Measurements from ENCODE around the gene FBXL16.

The FBXL16 gene

DNA sequence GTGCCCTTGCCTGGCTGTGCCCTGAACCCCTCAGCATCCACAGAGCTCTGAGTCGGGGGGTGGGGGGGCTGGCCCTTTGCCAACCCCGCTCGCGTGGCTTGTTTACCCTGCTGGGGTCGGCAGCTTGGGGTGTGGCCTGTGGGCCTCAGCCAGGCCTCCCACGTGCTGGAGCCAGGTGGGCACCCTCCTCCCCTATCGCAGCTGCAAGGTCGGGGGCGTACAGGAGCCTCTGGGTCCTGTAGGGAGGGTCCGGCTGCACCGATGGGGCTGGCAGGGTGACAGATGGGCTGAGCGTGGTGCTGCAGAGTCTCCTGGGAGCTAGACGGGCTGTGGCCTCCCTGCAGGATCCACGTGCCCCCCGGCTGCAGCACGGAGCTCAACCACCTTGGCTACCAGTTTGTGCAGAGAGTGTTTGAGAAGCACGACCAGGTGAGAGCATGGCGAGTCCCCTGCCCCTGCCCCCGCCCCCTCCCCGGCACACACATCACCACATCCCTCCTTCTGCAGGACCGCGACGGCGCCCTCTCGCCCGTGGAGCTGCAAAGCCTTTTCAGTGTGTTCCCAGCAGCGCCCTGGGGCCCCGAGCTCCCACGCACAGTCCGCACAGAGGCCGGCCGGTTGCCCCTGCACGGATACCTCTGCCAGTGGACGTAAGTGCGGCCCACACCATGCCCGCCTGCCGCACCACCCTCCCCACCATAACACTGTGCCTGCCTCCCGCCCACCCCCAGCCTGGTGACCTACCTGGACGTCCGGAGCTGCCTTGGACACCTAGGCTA is 34.1 kb downstream of the FBXL16 start:
- no peak overlapping the region for H3K9ac ChIP-seq (ENCODE audit: low read length)
- H3K4me3 ChIP-seq (ENCODE audit: low read length): no peak overlapping the region
- H3K27me3 ChIP-seq (ENCODE audit: control insufficient read depth, insufficient read depth, low read length): no peaks in the 10 kb centered on the region
- no peak overlapping the region for H3K27ac ChIP-seq (ENCODE audit: low read depth, low read length)
- peaks cover 20% of the 10 kb centered on the region for H3K36me3 ChIP-seq (ENCODE audit: control insufficient read depth, insufficient read depth, low read length)
- H3K4me1 ChIP-seq (ENCODE audit: control insufficient read depth, insufficient read depth, low read length): peaks cover 13% of the 10 kb centered on the region

DNA sequence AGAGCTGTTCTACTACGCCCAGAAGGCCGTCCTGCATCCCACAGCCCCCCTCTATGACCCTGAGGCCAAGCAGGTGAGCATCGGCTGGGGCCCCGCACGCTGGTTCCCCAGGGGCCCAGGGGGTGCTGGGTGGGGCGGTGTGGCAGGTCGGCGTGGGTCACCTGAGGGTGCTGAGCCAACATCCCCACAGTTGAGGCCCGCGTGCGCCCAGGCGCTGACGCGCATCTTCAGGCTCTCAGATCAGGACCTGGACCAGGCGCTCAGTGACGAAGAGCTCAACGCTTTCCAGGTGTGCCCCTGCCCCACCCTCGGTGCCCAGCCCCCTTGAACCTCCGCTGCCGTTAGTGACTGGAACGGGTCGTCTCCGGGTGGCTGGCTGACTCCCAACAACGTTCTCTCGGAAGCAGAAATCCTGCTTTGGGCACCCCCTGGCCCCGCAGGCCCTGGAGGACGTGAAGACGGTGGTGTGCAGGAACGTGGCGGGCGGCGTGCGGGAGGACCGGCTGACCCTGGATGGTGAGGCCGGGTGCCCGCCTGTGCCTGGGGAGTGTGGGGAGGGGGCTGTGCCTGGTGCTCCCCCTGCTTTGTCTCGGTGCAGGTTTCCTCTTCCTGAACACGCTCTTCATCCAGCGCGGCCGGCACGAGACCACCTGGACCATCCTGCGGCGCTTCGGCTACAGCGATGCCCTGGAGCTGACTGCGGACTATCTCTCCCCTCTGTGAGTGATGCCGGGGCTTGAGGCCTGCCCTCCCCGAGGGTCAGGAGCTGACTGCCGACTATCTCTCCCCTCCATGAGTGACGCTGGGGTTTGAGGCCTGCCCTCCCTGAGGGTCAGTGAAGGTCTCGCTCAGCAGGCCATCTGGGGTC is 34.9 kb downstream of the FBXL16 start:
- Histone ChIP-seq H3K36me3 (ENCODE audit: control insufficient read depth, insufficient read depth, low read length) (peaks cover 20% of the 10 kb centered on the region), H3K4me1 (ENCODE audit: control insufficient read depth, insufficient read depth, low read length) (peaks cover 13% of the 10 kb centered on the region), H3K27ac (ENCODE audit: low read depth, low read length) (no peak overlapping the region), H3K27me3 (ENCODE audit: control insufficient read depth, insufficient read depth, low read length) (no peaks in the 10 kb centered on the region), H3K9ac (ENCODE audit: low read length) (no peak overlapping the region), H3K4me3 (ENCODE audit: low read length) (no peak overlapping the region)

DNA sequence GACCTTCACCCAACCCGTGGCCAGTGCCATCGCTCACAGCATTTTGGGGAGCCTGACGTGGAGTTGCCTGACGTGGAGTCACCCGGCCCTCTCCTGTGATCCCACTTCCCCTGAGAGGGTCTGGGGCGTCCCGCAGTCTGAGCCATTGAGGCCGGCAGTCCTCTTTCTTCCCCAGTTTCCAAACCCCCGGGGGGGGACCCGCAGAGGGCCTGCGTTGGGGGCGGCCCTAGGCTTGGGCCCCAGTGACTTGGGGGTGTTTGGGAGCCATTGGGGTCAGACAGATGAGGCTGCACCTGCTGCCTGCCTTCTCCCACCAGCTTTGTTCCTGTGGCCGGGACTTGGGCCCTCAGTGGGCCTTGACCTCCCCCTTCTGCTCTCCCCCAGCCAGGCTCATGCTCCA is 35.9 kb downstream of the FBXL16 start:
- Histone ChIP-seq H3K27me3 (ENCODE audit: control insufficient read depth, insufficient read depth, low read length) (no peaks in the 10 kb centered on the region), H3K4me3 (ENCODE audit: low read length) (no peak overlapping the region), H3K9ac (ENCODE audit: low read length) (no peak overlapping the region), H3K36me3 (ENCODE audit: control insufficient read depth, insufficient read depth, low read length) (peaks cover 20% of the 10 kb centered on the region), H3K4me1 (ENCODE audit: control insufficient read depth, insufficient read depth, low read length) (peaks cover 8% of the 10 kb centered on the region), H3K27ac (ENCODE audit: low read depth, low read length) (no peak overlapping the region)

DNA sequence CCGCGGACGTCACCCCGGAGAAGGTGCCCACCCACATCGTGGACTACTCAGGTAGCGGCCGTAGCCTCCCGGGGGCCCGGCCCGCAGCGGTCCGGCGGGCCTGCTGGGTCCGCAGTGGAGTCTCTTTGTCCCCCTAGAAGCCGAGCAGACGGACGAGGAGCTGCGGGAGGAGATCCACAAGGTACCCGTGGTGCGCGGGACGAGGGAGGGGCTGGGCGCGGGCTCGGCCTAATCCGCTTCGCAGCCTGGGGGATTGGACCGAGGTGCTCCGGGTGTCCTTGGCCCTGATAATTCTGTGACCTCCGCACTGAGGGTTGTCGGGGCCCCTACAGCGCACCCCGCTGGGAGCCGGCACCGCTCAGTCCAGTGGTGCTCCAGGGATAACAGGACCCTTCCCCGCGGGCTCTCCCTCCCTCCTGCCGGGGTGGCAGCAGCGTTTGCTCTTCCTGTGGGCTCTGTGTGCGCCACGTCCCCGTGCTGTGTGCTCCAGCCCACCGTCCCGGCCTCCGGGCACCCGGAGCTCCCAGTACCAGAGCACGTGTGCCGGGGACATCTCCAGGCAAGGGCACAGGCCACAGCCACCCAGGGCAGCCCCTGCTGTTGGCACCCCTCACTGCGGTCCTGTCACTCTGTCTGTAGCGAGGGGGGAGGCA is 37.0 kb downstream of the FBXL16 start:
- Histone ChIP-seq H3K9ac (ENCODE audit: low read length) (peak overlapping the region; percentile 47), H3K27me3 (ENCODE audit: control insufficient read depth, insufficient read depth, low read length) (no peaks in the 10 kb centered on the region), H3K36me3 (ENCODE audit: control insufficient read depth, insufficient read depth, low read length) (peaks cover 20% of the 10 kb centered on the region), H3K27ac (ENCODE audit: low read depth, low read length) (peak overlapping the region; percentile 86), H3K4me1 (ENCODE audit: control insufficient read depth, insufficient read depth, low read length) (peaks cover 8% of the 10 kb centered on the region), H3K4me3 (ENCODE audit: low read length) (peak overlapping the region; percentile 80)

DNA sequence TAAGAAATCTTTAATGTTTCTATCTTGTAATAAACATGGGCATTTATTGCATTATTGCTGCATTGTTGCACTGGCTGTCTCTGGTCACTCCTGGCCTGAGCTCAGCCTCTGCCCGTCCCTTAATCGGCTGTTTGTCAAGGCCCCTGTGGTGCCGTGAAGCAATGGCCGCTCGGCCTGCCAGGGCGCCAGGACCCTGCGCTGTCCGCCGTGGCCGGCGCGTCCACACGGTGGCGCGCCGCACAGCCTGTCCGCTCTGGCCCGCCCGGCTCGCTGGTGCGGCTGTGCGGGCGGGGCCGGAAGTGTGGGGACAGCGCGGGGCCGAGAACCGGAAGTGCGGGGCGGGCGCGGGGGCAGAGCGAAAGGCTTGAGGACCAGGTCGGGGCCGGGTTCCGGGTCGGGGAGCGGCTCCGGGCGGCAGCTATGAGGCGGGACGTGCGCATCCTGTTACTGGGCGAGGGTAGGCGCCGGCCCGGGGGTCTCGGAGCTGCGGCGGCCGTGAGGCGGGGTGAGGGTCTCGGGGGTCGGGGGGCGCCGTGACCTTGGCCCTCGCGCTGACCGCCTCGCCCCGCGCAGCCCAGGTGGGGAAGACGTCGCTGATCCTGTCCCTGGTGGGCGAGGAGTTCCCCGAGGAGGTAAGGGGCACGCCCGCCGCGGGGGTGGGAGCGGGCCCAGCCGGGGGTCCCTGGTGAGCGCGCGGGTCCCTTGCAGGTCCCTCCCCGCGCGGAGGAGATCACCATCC is 37.7 kb downstream of the FBXL16 start, which contains the start of gene RHOT2:
TSS of gene RHOT2 (plus strand) at position 353 of the 739 bp plus-strand sequence. CDS start at position 421, 68 bp downstream.
- Histone ChIP-seq H3K27ac (ENCODE audit: low read depth, low read length) (peak within 1 kb of the TSS; percentile 86), H3K9ac (ENCODE audit: low read length) (peak within 1 kb of the TSS; percentile 47), H3K4me3 (ENCODE audit: low read length) (peak within 1 kb of the TSS; percentile 80)

DNA sequence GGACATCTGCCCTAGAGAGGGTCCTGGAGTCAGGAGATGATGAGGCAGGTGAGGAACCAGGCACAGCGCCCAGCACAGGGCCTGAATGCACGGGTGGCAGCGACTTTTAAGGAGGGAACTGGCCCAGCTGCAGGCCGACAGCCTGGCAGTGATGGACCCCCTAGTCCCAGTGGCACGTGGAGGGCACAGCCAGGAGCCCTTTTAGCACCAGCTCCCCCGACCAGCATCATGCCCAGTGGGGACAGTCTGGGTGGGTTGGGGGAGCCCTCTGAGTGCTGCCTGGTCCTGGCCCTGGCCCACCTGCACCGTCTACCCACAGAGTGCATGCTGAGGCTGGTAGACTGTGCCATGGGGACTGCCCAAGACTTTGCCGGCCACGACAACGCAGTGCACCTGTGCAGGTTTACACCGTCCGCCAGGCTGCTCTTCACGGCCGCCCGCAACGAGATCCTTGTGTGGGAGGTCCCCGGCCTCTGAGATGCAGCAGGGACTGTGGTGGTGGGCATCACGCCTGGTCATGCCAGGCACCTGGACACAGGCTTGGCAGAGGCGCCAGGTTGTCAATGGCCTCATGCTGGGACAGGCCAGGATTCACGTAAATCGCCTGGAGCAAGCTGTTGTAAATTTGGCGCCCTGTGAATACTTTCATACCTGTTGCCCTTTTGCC is 38.4 kb downstream of the FBXL16 start:
- Histone ChIP-seq H3K4me3 (ENCODE audit: low read length) (peak overlapping the region; percentile 29), H3K36me3 (ENCODE audit: control insufficient read depth, insufficient read depth, low read length) (peaks cover 16% of the 10 kb centered on the region), H3K27me3 (ENCODE audit: control insufficient read depth, insufficient read depth, low read length) (no peaks in the 10 kb centered on the region), H3K4me1 (ENCODE audit: control insufficient read depth, insufficient read depth, low read length) (peaks cover 8% of the 10 kb centered on the region), H3K27ac (ENCODE audit: low read depth, low read length) (peak overlapping the region; percentile 51), H3K9ac (ENCODE audit: low read length) (no peak overlapping the region)

More for the DNA sequence above, 37.7 kb downstream of the FBXL16 start, which contains the start of gene RHOT2:
- Histone ChIP-seq H3K27me3 (ENCODE audit: control insufficient read depth, insufficient read depth, low read length) (no peaks in the 10 kb centered on the region), H3K36me3 (ENCODE audit: control insufficient read depth, insufficient read depth, low read length) (peaks cover 20% of the 10 kb centered on the region), H3K4me1 (ENCODE audit: control insufficient read depth, insufficient read depth, low read length) (peaks cover 8% of the 10 kb centered on the region)

DNA sequence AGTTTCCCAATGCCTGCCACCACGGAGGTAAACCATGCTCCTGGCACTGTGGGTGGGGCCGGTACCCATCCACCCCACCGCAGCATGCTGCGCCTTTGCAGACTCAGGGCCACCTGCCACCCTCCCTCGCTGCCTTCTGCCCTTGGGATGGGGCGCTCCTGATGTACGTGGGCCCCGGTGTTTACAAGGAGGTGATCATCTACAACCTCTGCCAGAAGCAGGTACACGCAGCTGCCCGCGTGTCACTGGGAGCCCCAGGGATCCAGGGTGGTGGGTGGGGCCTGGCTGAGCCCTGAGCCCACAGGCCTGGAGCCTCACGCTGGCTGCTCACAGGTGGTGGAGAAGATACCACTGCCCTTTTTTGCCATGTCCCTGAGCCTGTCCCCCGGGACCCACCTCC is 39.0 kb downstream of the FBXL16 start:
- Histone ChIP-seq H3K4me3 (ENCODE audit: low read length) (no peak overlapping the region), H3K27ac (ENCODE audit: low read depth, low read length) (no peak overlapping the region), H3K36me3 (ENCODE audit: control insufficient read depth, insufficient read depth, low read length) (peaks cover 13% of the 10 kb centered on the region), H3K9ac (ENCODE audit: low read length) (no peak overlapping the region), H3K4me1 (ENCODE audit: control insufficient read depth, insufficient read depth, low read length) (peaks cover 8% of the 10 kb centered on the region), H3K27me3 (ENCODE audit: control insufficient read depth, insufficient read depth, low read length) (no peaks in the 10 kb centered on the region)

DNA sequence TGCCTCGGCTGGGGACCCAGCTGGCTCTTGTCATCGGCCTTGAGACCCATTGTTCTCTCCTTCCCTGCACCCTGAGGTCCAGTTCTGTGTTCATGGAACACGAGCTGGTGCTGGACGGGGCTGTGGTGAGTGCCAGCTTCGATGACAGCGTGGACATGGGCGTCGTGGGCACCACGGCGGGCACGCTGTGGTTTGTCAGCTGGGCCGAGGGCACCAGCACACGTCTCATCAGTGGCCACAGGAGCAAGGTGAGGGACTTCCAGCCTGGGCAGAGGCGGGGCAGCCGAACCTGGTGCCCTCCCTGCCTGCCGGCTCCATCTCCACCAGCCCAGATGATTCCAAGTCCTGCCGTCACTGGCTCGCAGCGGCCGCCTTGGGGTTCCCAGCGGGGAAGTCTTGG is 43.0 kb downstream of the FBXL16 start:
- Histone ChIP-seq H3K27ac (ENCODE audit: low read depth, low read length) (no peak overlapping the region), H3K4me1 (ENCODE audit: control insufficient read depth, insufficient read depth, low read length) (peaks cover 15% of the 10 kb centered on the region), H3K36me3 (ENCODE audit: control insufficient read depth, insufficient read depth, low read length) (no peaks in the 10 kb centered on the region), H3K27me3 (ENCODE audit: control insufficient read depth, insufficient read depth, low read length) (no peaks in the 10 kb centered on the region), H3K9ac (ENCODE audit: low read length) (no peak overlapping the region), H3K4me3 (ENCODE audit: low read length) (no peak overlapping the region)

DNA sequence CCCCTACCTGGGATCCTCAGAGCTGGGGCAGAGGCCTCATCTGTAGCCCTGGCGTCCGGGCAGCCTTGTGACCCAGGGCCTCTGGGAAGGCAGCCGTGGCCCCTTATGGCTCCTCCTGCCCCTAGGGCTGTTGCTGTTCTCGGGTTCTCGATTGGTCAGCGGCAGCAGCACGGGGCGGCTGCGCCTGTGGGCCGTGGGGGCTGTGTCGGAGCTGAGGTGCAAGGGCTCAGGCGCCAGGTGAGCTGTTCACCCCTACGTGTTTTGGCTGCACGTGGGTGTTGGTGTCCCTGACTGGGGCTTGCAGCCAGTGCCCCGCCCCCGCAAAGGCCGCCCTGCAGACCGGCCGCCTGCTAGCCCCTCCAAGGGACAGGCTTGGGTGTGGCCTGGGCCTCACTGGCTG is 43.5 kb downstream of the FBXL16 start:
- Histone ChIP-seq H3K27me3 (ENCODE audit: control insufficient read depth, insufficient read depth, low read length) (no peaks in the 10 kb centered on the region), H3K4me1 (ENCODE audit: control insufficient read depth, insufficient read depth, low read length) (peaks cover 12% of the 10 kb centered on the region), H3K36me3 (ENCODE audit: control insufficient read depth, insufficient read depth, low read length) (no peaks in the 10 kb centered on the region), H3K4me3 (ENCODE audit: low read length) (no peak overlapping the region), H3K9ac (ENCODE audit: low read length) (no peak overlapping the region), H3K27ac (ENCODE audit: low read depth, low read length) (no peak overlapping the region)

DNA sequence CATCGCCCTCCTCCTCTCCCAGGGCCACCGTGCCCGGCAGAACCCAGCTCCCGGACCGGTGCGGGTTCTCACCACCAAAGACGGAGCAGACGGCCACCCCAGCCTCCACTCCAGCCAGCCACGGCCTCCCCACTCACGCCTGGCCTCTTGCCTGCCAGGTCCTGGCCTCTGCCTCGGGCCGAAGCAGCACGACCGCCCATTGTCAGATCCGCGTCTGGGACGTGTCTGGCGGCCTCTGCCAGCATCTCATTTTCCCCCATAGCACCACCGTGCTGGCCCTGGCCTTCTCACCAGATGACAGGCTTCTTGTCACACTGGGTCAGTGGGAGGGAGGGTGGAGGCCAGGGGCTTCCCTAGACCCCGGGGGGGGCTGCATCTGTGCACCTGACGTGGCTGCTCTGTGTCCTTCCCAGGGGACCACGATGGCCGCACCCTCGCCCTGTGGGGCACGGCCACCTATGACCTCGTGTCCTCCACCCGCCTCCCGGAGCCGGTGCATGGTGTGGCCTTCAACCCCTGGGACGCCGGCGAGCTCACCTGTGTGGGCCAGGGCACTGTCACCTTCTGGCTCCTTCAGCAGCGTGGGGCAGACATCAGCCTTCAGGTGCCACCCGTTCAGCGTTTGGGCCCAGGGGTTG is 44.3 kb downstream of the FBXL16 start:
- peak overlapping the region; percentile 51 for H3K4me3 ChIP-seq (ENCODE audit: low read length)
- H3K27me3 ChIP-seq (ENCODE audit: control insufficient read depth, insufficient read depth, low read length): no peaks in the 10 kb centered on the region
- H3K36me3 ChIP-seq (ENCODE audit: control insufficient read depth, insufficient read depth, low read length): no peaks in the 10 kb centered on the region
- no peak overlapping the region for H3K9ac ChIP-seq (ENCODE audit: low read length)
- H3K4me1 ChIP-seq (ENCODE audit: control insufficient read depth, insufficient read depth, low read length): peaks cover 12% of the 10 kb centered on the region
- peak overlapping the region; percentile 58 for H3K27ac ChIP-seq (ENCODE audit: low read depth, low read length)
